Bronchial epithelial cell (primary cell): ENCODE data around the gene SERGEF. TPM values are rescaled to one million over a fixed set of nuclear protein-coding genes. Genes with fewer than 3 reads are reported as not detected.

ENCODE experiments used
- DNase-seq: peaks from one replicate; pipeline ENCODE4 v3.0.0-alpha.2; 2010; ENCODE audit warnings: low read depth
- FAIRE-seq: peaks from 2 replicates; lab custom pipeline; 2011; peaks lifted over from hg19 to GRCh38; lab: Jason Lieb, UNC
- H3K27me3 ChIP-seq: 2 replicates; pipeline ENCODE4 v1.5.1; 2011; ENCODE audit warnings: low read length; ENCODE audit not compliant: control insufficient read depth, insufficient read depth
- H3K36me3 ChIP-seq: 2 replicates; pipeline ENCODE4 v1.5.1; 2011; ENCODE audit warnings: low read length; ENCODE audit not compliant: control insufficient read depth, insufficient read depth
- H3K4me3 ChIP-seq: 2 replicates; pipeline ENCODE4 v1.5.1; 2011; ENCODE audit warnings: mild to moderate bottlenecking, low read depth, low read length, control low read depth
- CTCF ChIP-seq: IDR thresholded peaks from 2 replicates; pipeline ENCODE4 v1.5.1; 2011; ENCODE audit warnings: mild to moderate bottlenecking, moderate library complexity, low read length, control low read depth, inconsistent platforms; ENCODE audit not compliant: insufficient read depth, severe bottlenecking
- total RNA-seq: library from RNA; depleted of rRNA; stranded (reverse); fragments of >200 nt; gene quantifications from 2 replicates; pipeline ENCODE4 v1.2.1, GENCODE V29; 2014

The SERGEF gene
- total RNA-seq, 1 donor from 2014 or later = 29.2 TPM

- no peak for FAIRE-seq
- H3K27me3 ChIP-seq = no peaks in the 10 kb centered on the region
- TF ChIP-seq CTCF = no peak
- no peak overlapping the region for H3K4me3 ChIP-seq
- no peaks in the 10 kb centered on the region for H3K36me3 ChIP-seq
- no peak for DNase-seq
Observed at GRCh38 chr11:17767301-17767885, 245.5 kb downstream of the SERGEF start.

- FAIRE-seq (peak; percentile 77), DNase-seq (no peak)
- H3K4me3 ChIP-seq = no peak overlapping the region
- TF ChIP-seq CTCF = peak; percentile 1
- H3K36me3 ChIP-seq = no peaks in the 10 kb centered on the region
- no peaks in the 10 kb centered on the region for H3K27me3 ChIP-seq
Observed at GRCh38 chr11:17766590-17766989, 246.3 kb downstream of the SERGEF start.

GRCh38 chr11:17766073-17766359 lies 246.8 kb downstream of the SERGEF start:
- no peak for DNase-seq
- TF ChIP-seq CTCF = no peak
- FAIRE-seq = peak; percentile 90
- no peaks in the 10 kb centered on the region for H3K36me3 ChIP-seq
- no peak overlapping the region for H3K4me3 ChIP-seq
- H3K27me3 ChIP-seq = no peaks in the 10 kb centered on the region

GRCh38 chr11:17765356-17766072 lies 247.3 kb downstream of the SERGEF start:
- TF ChIP-seq CTCF = no peak
- FAIRE-seq = no peak
- no peaks in the 10 kb centered on the region for H3K27me3 ChIP-seq

GRCh38 chr11:17764446-17765218 lies 248.2 kb downstream of the SERGEF start:
- Histone ChIP-seq H3K4me3 (no peak overlapping the region), H3K36me3 (no peaks in the 10 kb centered on the region), H3K27me3 (no peaks in the 10 kb centered on the region)
- FAIRE-seq (no peak), DNase-seq (no peak)
- no peak for TF ChIP-seq CTCF

More at GRCh38 chr11:17765356-17766072, 247.3 kb downstream of the SERGEF start:
- DNase-seq = no peak
- Histone ChIP-seq H3K4me3 (no peak overlapping the region), H3K36me3 (no peaks in the 10 kb centered on the region)
